Measurements from ENCODE around the gene PPM1N.

The PPM1N gene

DNA sequence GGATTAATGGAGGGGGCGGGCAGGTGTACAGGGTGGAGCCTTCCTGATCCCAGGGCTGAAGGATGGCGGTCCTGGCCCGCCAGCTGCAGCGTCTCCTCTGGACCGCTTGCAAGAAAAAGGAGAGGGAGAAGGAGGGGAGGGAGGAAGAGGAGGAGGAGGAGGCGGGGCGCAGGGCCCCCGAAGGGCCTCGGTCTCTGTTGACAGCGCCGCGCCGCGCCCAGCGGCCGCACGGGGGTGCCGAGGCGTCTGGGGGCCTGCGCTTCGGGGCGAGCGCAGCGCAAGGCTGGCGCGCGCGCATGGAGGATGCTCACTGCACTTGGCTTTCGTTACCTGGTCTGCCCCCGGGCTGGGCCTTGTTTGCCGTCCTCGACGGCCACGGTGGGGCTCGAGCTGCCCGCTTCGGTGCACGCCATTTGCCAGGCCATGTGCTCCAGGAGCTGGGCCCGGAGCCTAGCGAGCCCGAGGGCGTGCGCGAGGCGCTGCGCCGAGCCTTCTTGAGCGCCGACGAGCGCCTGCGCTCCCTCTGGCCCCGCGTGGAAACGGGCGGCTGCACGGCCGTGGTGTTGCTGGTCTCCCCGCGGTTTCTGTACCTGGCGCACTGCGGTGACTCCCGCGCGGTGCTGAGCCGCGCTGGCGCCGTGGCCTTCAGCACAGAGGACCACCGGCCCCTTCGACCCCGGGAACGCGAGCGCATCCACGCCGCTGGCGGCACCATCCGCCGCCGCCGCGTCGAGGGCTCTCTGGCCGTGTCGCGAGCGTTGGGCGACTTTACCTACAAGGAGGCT lies at the start of gene PPM1N:
TSS of gene PPM1N (plus strand) at position 33 of the 785 bp plus-strand sequence. CDS start at position 63, 30 bp downstream.
- DNase-seq (ENCODE audit: low spot score): no peak

DNA sequence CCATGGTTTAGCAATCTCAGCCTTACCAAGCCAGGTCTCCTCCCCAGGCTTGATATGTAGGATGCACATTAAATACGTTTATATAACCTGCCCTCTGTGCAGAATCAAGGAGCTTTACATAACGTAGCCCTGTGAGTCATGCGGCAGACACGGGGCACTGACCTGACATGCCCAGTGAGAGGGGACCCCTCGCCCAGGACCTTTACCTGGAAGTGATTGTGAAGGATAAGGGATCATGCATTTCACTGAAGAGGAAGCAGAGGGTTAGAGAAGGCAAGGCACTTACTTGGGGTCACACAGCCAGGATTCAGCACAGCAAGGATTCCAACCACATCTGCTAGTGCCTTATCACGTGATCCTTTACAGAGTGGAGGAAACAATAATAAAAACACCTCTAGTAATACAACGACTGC lies 49.4 kb upstream of the PPM1N start:
- DNase-seq (ENCODE audit: low spot score): peak; percentile 64

- DNase-seq (ENCODE audit: low spot score): no peak
Measured at GRCh38 chr19:45450012-45450333, 48.3 kb upstream of the PPM1N start.

GRCh38 chr19:45451131-45451849 lies 47.0 kb upstream of the PPM1N start:
- peak; percentile 77 for DNase-seq (ENCODE audit: low spot score)

DNA sequence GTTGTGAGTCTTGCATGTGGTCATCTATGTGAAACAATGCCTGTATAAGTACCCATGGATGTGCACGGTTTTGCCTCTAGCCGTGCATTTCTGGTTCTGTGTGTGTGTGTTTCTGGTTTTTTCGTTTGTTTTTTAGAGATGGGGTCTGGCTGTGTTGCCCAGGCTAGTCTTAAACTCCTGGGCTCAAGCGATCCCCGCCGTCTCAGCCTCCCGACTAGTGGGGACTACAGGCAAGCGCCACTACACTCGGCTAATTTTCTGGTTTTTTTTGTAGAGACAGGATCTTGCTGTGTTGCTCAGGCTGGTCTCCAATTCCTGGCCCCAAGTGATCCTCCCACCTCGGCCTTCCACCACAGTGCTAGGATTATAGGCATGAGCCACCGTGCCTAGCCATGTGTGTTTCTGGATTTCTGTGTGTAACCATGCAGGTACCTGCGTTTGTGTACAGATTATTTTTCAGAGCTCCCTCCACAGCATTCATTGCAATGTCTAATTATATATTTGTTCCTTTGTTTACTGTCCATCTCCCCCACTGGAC lies 46.3 kb upstream of the PPM1N start:
- DNase-seq (ENCODE audit: low spot score): no peak

- DNase-seq (ENCODE audit: low spot score): peak; percentile 90
Measured at GRCh38 chr19:45455707-45456499, 42.3 kb upstream of the PPM1N start.

DNA sequence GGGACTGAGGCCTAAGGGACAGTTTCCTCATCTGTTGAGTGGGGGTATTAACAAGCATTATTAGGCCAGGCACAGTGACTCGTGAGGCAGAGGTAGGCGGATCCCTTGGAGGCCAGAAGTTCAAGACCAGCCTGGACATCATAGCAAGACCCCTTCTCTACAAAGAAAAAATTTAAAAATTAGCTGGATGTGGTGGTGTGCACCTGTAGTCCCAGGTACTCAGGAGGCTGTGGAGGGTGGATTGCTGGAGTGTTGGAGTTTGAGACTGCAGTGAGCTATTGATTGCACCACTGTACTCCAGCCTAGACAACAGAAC lies 41.8 kb upstream of the PPM1N start:
- no peak for DNase-seq (ENCODE audit: low spot score)

- peak; percentile 47 for DNase-seq (ENCODE audit: low spot score)
Measured at GRCh38 chr19:45457776-45458175, 40.5 kb upstream of the PPM1N start.

DNA sequence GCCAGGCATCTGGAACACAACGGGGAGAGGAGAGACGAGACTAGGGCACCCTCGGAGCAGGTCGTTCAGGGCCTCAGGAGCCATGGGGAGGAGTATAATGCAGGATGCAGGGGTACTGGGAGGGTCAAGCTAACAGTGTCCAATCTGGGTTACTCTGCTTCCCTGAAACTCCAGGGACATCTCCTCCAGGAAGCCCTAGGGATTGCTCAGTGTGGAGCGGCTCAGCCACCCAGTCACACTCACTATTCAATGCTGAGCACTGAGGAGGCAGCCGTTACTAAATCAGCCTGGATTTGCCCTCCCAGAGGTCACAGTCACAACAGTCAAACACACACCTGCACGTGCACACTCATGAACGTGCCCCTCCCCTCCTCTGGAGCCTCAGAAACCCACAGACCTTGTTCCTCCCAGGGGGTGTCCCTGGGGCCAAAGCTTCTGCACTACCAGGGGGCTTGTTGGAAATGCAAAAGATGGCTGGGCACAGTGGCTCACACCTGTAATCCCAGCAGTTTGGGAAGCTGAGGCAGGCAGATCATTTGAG lies 37.4 kb upstream of the PPM1N start:
- DNase-seq (ENCODE audit: low spot score): no peak

DNA sequence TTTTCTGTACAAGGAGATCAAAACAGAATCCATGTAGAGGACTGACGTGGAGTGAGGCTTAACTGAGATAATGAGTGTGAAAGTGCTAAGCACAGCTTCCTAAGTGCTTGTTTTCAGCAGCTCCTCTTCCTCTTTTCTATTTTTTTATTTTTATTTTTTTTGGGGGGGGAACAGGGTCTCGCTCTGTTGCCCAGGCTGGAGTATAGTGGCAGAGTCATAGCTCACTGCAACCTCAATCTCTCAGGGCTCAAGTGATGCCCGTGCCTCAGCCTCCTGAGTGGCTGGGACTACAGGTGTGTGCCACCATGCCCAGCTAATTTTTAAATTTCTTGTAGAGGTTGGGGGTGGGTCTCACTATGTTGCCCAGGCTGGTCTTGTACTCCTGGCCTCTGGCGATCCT lies 36.1 kb upstream of the PPM1N start:
- no peak for DNase-seq (ENCODE audit: low spot score)

DNA sequence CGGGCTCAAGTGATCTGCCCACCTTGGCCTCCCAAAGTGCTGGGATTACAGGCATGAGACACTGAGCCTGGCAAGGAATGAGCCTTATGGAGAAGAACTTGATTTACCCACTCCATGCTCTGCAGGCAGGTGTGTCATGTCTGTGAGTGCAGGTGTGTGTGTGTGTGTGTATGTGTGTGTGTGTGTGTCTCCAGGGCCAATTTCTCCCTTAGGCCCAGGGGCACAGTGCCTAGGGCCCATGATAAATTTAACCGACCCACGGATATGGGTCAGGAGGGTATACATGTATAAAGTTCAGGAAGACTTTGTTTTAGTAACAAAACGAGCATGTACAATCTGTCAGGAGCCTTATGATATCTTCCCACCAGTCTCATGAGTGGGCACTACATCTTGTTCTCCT lies 35.0 kb upstream of the PPM1N start:
- no peak for DNase-seq (ENCODE audit: low spot score)

GRCh38 chr19:45464274-45464673 lies 34.0 kb upstream of the PPM1N start:
- DNase-seq (ENCODE audit: low spot score): no peak

GRCh38 chr19:45464852-45465441 lies 33.3 kb upstream of the PPM1N start:
- no peak for DNase-seq (ENCODE audit: low spot score)

DNA sequence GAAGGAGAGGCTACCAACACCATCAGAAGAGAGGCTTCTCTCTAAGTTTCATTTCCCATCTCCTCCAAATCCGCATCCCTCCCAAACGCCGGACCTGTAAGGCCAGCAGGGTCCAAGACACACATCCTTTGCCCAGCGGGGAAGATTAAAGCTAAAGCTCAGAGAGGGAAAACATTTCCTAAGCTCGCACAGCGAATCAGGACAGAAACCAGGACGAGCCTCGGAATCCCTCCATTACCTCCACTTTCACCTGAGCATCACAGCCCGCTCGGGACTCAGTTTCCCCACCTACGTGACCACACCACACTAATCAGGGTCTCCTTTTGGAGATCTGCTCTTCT lies 31.2 kb upstream of the PPM1N start:
- no peak for DNase-seq (ENCODE audit: low spot score)

GRCh38 chr19:45467456-45468158 lies 30.6 kb upstream of the PPM1N start, which contains the start of gene FOSB:
TSS of gene FOSB (plus strand) at chr19:45467996. CDS start at chr19:45468587, 591 bp downstream.
- peak; percentile 98 for DNase-seq (ENCODE audit: low spot score)

GRCh38 chr19:45468159-45468651 lies 30.0 kb upstream of the PPM1N start:
- DNase-seq (ENCODE audit: low spot score): no peak

DNA sequence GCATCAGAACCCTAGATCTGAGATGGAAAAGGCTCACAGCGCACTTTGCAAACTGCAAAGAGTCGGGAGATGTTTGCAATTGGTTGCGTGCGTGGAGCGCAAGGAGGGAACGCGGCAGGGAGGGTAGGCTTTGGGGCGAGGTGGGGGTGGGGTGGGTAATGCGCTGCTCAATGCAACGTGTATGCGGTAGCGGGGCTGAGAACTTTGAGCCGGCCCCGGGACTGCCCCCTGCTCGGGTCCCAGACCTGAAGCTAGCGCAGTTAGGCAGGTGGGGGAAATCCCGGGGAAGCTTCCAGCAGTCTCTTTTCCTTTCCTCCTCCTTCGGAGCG lies 29.5 kb upstream of the PPM1N start:
- DNase-seq (ENCODE audit: low spot score): no peak

- peak; percentile 95 for DNase-seq (ENCODE audit: low spot score)
Measured at GRCh38 chr19:45469132-45469944, 28.9 kb upstream of the PPM1N start.

- no peak for DNase-seq (ENCODE audit: low spot score)
Measured at GRCh38 chr19:45469945-45470761, 28.1 kb upstream of the PPM1N start.

- no peak for DNase-seq (ENCODE audit: low spot score)
Measured at GRCh38 chr19:45470762-45471081, 27.5 kb upstream of the PPM1N start.
